Fibroblast of gingiva (primary cell): Measurements from ENCODE around the gene GAPDH.
"Not testable (repeated sequence)": the region's sequence is repeated elsewhere in the genome, so short reads cannot be mapped to it uniquely, and the experiment has no call there.

Experiments
- DNase-seq: peaks from one replicate; pipeline ENCODE4 v3.0.0-alpha.2; 2011; ENCODE audit warnings: low read depth

GAPDH gene

GRCh38 chr12:6563448-6564050 lies 29.2 kb downstream of the GAPDH start:
- no peak for DNase-seq

GRCh38 chr12:6567112-6567670 lies 32.9 kb downstream of the GAPDH start:
- DNase-seq = no peak

GRCh38 chr12:6569312-6569711 lies 35.0 kb downstream of the GAPDH start:
- no peak for DNase-seq

- DNase-seq = no peak
Observed at GRCh38 chr12:6569786-6570185, 35.5 kb downstream of the GAPDH start.

- peak; percentile 41 for DNase-seq
Observed at GRCh38 chr12:6570264-6570887, 36.1 kb downstream of the GAPDH start.

- DNase-seq = no peak
Observed at GRCh38 chr12:6573001-6573400, 38.7 kb downstream of the GAPDH start.

GRCh38 chr12:6574576-6575295 lies 40.4 kb downstream of the GAPDH start:
- DNase-seq = no peak

- DNase-seq = no peak
Observed at GRCh38 chr12:6575648-6576047, 41.3 kb downstream of the GAPDH start.

- no peak for DNase-seq
Observed at GRCh38 chr12:6582196-6582595, 47.9 kb downstream of the GAPDH start.

GRCh38 chr12:6582959-6583358 lies 48.6 kb downstream of the GAPDH start:
- no peak for DNase-seq

GRCh38 chr12:6584293-6584692 lies 50.0 kb downstream of the GAPDH start:
- no peak for DNase-seq

- not testable (repeated sequence) for DNase-seq
Observed at GRCh38 chr12:6586569-6586968, 52.3 kb downstream of the GAPDH start.
